Purkinje cell (primary cell): Measurements from ENCODE around the gene PHF12. TPM values are rescaled to one million over a fixed set of nuclear protein-coding genes. Genes with fewer than 3 reads are reported as not detected.

Experiments
- polyA plus RNA-seq: library from polyadenylated mRNA; unstranded; fragments of >200 nt; fragmentation: Nextera tagmentation; gene quantifications from 2 replicates; pipeline ENCODE4 v1.2.1, GENCODE V29; 2014

PHF12 gene
- 3.7 and 6.0 TPM in 2 replicates for polyA plus RNA-seq

GRCh38 chr17:28951428-28951990, at the start of gene PHF12:
PHF12 (minus strand) TSS chr17:28951518; CDS start chr17:28950960, 558 bp downstream.

GRCh38 chr17:28902819-28903545, 48.3 kb downstream of the PHF12 start, which contains the start of gene DHRS13:
DHRS13 (minus strand) TSS chr17:28903079; CDS start chr17:28902944, 135 bp downstream.

GRCh38 chr17:28896884-28897768, 54.2 kb downstream of the PHF12 start, which contains the start of gene FLOT2:
FLOT2 (minus strand) TSS chr17:28897733; CDS start chr17:28897574, 159 bp downstream.

Other genes with a start within 250 kb of the PHF12 start
- gene PROCA1, start 239.6 kb downstream of the PHF12 start, polyA plus RNA-seq, result 0.74 and 1.7 TPM in 2 replicates
- 4.9 and 7.8 TPM in 2 replicates for gene RAB34, start 233.7 kb downstream of the PHF12 start, polyA plus RNA-seq
- 1,067 and 1,205 TPM in 2 replicates for gene RPL23A, start 231.5 kb downstream of the PHF12 start, polyA plus RNA-seq
- gene TLCD1, start 225.3 kb downstream of the PHF12 start, polyA plus RNA-seq, result 3.3 and 3.5 TPM in 2 replicates
- gene NEK8, start 222.7 kb downstream of the PHF12 start, polyA plus RNA-seq, result 2.3 TPM in 1 of 2 replicates, not detected in the other
- gene TRAF4, start 207.5 kb downstream of the PHF12 start, polyA plus RNA-seq, result 0.57 TPM in 1 of 2 replicates, not detected in the other
- 10.6 and 11.9 TPM in 2 replicates for gene FAM222B, start 108.7 kb downstream of the PHF12 start, polyA plus RNA-seq
- gene ERAL1, start 96.5 kb downstream of the PHF12 start, polyA plus RNA-seq, result 43.5 and 54.3 TPM in 2 replicates
- 12.4 and 26.7 TPM in 2 replicates for gene FLOT2, start 53.8 kb downstream of the PHF12 start, polyA plus RNA-seq
- gene DHRS13, start 48.4 kb downstream of the PHF12 start, polyA plus RNA-seq, result 3.5 and 4.2 TPM in 2 replicates
- gene SEZ6, start 54.5 kb upstream of the PHF12 start, polyA plus RNA-seq, result 2.2 and 8.5 TPM in 2 replicates
- 2.9 and 5.3 TPM in 2 replicates for gene PIPOX, start 91.6 kb upstream of the PHF12 start, polyA plus RNA-seq
- gene MYO18A, start 228.9 kb upstream of the PHF12 start, polyA plus RNA-seq, result 5.6 and 13.7 TPM in 2 replicates